ENCODE results near the gene PMM1. TPM values are rescaled to one million over a fixed set of nuclear protein-coding genes. Genes with fewer than 3 reads are reported as not detected.
"Not testable (repeated sequence)": the region's sequence is repeated elsewhere in the genome, so short reads cannot be mapped to it uniquely, and the experiment has no call there.

PMM1 gene
- 10 to 100 TPM; 21.6 to 45.1 (median 36.2) TPM for total RNA-seq
- long read RNA-seq, transcript PMM1-201 (8 exons, 1,298 nt) = major isoform, 20 of 22 reads
- long read RNA-seq, partial matches to known transcripts = 0 of 22 reads
- long read RNA-seq, other reads (novel, unspliced or antisense) = 0 of 22 reads

DNA sequence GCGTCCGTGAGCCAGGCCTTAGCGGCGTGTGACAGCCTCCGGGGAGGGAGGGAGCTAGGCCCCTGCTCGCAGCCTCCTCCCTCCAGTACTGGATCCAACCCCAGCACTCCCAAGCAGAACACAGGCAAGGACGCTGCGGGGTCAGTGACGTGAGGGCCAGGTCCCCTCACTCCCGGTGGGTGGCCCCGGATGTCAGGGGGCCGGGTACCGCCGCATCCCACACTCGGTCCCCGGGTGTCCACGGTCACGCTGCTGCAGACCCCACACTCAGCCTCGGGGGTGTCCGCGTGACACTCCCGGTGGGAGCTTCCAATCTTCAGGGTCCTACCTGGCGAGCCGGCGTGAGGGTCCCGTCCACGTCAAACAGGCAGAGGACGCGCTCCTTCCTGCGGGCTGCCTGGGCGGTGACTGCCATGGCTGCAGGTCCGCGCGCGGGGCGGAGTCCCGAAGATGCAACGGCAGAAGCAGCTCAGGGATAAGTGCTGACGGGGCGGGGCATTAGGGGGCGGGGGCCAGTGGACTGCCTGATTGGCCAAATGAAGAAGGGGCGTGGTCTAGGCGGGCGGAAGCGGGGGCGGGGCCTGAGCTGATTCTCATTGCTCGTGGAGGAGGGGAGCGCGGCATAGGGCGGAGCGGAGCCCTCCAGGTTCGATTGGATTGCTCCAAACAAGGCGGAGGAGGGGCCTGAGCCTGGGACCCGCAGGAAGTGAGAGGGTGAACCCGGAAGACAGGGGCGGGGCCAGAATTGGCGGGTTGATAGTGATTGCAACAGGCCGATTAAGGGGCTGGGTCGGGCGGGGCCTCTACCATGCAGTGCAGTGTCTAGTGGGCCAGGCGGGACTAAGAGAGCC, at the start of gene PMM1:
PMM1 (minus strand) TSS at position 450 of the 851 bp plus-strand sequence; CDS start at position 415, 35 bp downstream.
- peak within 1 kb of the TSS; percentile 96 to 99 (median 98) for H3K4me3 ChIP-seq
- 0% methylated on average over 17 of the region's 61 CpGs for WGBS (ENCODE audit: insufficient coverage, low coverage, low lambda C conversion rate, missing lambda C conversion rate)
- no peaks in the 10 kb centered on the region for H3K36me3 ChIP-seq
- peaks cover 0 to 16% (median 7%) of the 10 kb centered on the region in 4 donors for H3K4me1 ChIP-seq
- peak; percentile 92 for TF ChIP-seq POLR2A (IDR thresholded peaks at IDR 0.05)
- TF ChIP-seq, protein P1, sequence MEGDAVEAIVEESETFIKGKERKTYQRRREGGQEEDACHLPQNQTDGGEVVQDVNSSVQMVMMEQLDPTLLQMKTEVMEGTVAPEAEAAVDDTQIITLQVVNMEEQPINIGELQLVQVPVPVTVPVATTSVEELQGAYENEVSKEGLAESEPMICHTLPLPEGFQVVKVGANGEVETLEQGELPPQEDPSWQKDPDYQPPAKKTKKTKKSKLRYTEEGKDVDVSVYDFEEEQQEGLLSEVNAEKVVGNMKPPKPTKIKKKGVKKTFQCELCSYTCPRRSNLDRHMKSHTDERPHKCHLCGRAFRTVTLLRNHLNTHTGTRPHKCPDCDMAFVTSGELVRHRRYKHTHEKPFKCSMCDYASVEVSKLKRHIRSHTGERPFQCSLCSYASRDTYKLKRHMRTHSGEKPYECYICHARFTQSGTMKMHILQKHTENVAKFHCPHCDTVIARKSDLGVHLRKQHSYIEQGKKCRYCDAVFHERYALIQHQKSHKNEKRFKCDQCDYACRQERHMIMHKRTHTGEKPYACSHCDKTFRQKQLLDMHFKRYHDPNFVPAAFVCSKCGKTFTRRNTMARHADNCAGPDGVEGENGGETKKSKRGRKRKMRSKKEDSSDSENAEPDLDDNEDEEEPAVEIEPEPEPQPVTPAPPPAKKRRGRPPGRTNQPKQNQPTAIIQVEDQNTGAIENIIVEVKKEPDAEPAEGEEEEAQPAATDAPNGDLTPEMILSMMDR (IDR thresholded peaks at IDR 0.05) = no peak
- no peaks in the 10 kb centered on the region for H3K27me3 ChIP-seq
- no peaks in the 10 kb centered on the region for H3K9me3 ChIP-seq
- H3K27ac ChIP-seq = peak within 1 kb of the TSS; percentile 51 to 87 (median 86)
- peak; percentile 100 for DNase-seq
- intact Hi-C loops (cut with DNase I) = loop anchor here in 1 of 2 donors (10.0 kb wide), 1 partner anchor 45 kb away; the partner anchor contains the start of gene POLR3H
- peak; percentile 89 to 96 (median 92) for ATAC-seq

DNA sequence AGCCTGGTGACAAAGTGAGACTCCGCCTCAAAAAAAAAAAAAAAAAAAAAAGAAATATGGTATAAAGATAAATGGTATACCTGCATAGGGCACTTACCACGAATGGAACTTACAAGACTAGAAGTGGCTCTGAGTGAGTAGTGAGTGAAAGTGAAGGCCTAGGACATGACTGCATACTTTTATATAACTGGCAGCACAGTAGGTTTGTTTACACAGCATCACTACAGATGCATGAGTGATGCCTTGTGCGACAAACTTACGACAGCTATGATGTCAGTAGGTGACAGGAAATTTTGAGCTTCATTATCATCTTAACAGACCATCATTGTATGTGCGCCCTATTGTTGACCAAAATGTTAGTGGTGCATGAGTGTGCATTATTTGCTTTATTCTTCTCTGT, 49.1 kb upstream of the PMM1 start:
- DNase-seq (no peak), ATAC-seq (no peak)
- TF ChIP-seq, protein P1 (IDR thresholded peaks at IDR 0.05) = no peak
- no peak for TF ChIP-seq POLR2A (IDR thresholded peaks at IDR 0.05)
- Histone ChIP-seq H3K4me1 (no peaks in the 10 kb centered on the region), H3K4me3 (no peak overlapping the region), H3K9me3 (no peaks in the 10 kb centered on the region), H3K27ac (no peak overlapping the region), H3K27me3 (no peaks in the 10 kb centered on the region), H3K36me3 (peaks cover 5 to 97% (median 38%) of the 10 kb centered on the region in 4 donors)
- 98% methylated on average over 5 of the region's 5 CpGs for WGBS (ENCODE audit: insufficient coverage, low coverage, low lambda C conversion rate, missing lambda C conversion rate)
- intact Hi-C loops (cut with DNase I) = no loop called here

DNA sequence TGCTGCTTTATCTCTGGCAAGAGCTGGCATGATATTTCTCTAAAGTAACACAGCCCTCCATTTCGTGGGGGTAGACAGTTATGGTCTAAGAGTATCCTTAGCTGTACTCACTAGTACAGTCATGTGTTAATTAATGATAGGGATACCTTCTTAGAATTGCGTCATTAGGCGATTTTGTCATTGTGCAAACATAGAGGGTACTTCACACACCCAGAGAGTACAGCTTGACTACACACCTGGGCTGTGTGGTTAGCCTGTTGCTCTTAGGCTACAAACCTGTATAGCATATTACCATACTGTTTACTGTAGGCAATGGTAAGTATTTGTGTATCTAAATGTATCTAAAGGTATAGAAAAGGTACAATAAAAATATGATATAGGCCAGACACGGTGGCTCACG, 48.5 kb upstream of the PMM1 start:
- Histone ChIP-seq H3K4me3 (no peak overlapping the region), H3K9me3 (no peaks in the 10 kb centered on the region), H3K27me3 (no peaks in the 10 kb centered on the region), H3K4me1 (no peaks in the 10 kb centered on the region), H3K36me3 (peaks cover 5 to 95% (median 38%) of the 10 kb centered on the region in 4 donors), H3K27ac (no peak overlapping the region)
- peak in 1 of 3 donors; percentile 15 for DNase-seq
- 61% methylated on average over 4 of the region's 5 CpGs for WGBS (ENCODE audit: insufficient coverage, low coverage, low lambda C conversion rate, missing lambda C conversion rate)
- intact Hi-C loops (cut with DNase I) = no loop called here
- peak; percentile 23 to 81 (median 60) for ATAC-seq
- TF ChIP-seq, protein P1 (IDR thresholded peaks at IDR 0.05) = no peak

DNA sequence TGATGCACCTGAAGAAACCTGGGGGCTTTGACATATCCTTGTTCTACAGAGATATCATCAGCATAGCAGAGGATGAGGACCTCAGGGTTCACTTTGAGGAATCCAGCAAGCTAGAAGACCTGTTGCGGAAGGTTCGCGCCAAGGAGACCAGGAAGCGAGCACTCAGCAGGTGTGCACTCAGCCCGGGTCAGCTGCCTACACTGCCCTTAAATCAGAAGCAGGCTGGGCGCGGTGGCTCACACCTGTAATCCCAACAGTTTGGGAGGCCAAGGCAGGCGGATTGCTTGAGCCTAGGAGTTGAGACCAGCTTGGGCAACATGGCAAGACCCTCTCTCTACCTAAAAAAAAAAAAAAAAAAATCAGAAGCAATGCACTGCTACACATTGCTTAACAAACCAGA, 48.0 kb upstream of the PMM1 start:
- H3K36me3 ChIP-seq = peaks cover 5 to 93% (median 37%) of the 10 kb centered on the region in 4 donors
- H3K27ac ChIP-seq; H3K4me1 ChIP-seq; H3K9me3 ChIP-seq; H3K27me3 ChIP-seq; ATAC-seq; intact Hi-C loops (cut with DNase I); H3K4me3 ChIP-seq: not testable (repeated sequence)
- WGBS (ENCODE audit: insufficient coverage, low coverage, low lambda C conversion rate, missing lambda C conversion rate) = 80% methylated on average over 1 of the region's 8 CpGs
- peak in 1 of 3 donors; percentile 42 for DNase-seq

DNA sequence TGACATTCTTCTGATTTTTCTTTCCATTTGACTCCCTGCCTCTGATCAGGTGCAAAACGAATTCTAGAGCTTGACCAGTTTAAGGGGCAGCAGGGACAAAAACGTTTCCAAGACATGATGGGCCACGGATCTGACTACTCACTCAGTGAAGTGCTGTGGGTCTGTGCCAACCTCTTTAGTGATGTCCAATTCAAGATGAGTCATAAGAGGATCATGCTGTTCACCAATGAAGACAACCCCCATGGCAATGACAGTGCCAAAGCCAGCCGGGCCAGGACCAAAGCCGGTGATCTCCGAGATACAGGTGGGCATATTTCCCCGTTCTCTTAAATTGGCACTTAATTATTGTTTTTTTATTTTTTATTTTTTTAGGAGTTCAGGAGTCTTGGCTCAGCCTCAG, 46.8 kb upstream of the PMM1 start:
- H3K36me3 ChIP-seq = peaks cover 5 to 84% (median 31%) of the 10 kb centered on the region in 4 donors
- intact Hi-C loops (cut with DNase I) = no loop called here
- no peaks in the 10 kb centered on the region for H3K27me3 ChIP-seq
- ATAC-seq = peak in 2 of 4 donors; percentile 53 to 79
- TF ChIP-seq POLR2A (IDR thresholded peaks at IDR 0.05) = no peak
- TF ChIP-seq, protein P1 (IDR thresholded peaks at IDR 0.05) = no peak
- no peaks in the 10 kb centered on the region for H3K4me1 ChIP-seq
- H3K9me3 ChIP-seq = no peaks in the 10 kb centered on the region
- no peak overlapping the region for H3K27ac ChIP-seq
- DNase-seq = peak in 2 of 3 donors; percentile 20 to 32
- H3K4me3 ChIP-seq = no peak overlapping the region
- WGBS (ENCODE audit: insufficient coverage, low coverage, low lambda C conversion rate, missing lambda C conversion rate) = 82% methylated on average over 5 of the region's 7 CpGs

DNA sequence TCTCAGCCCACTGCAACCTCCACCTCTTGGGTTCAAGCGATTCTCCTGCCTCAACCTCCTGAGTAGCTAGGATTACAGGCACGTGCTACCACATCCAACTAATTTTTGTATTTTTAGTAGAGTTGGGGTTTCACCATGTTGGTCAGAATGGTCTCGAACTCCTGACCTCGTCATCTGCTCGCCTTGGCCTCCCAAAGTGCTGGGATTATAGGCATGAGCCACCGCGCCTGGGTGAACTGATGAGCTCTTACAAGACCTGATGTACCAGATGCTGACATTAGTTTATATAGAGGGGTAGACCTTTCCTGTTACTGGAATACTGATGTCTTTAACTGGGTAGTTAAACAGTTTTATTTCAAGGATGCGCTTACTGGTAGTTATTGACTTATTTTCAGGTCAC, 45.0 kb upstream of the PMM1 start:
- H3K4me1 ChIP-seq; DNase-seq; H3K27ac ChIP-seq; intact Hi-C loops (cut with DNase I); ATAC-seq; H3K4me3 ChIP-seq; H3K27me3 ChIP-seq; H3K9me3 ChIP-seq: not testable (repeated sequence)
- H3K36me3 ChIP-seq = peaks cover 5 to 74% (median 29%) of the 10 kb centered on the region in 4 donors
- WGBS (ENCODE audit: insufficient coverage, low coverage, low lambda C conversion rate, missing lambda C conversion rate) = 90% methylated on average over 2 of the region's 8 CpGs

DNA sequence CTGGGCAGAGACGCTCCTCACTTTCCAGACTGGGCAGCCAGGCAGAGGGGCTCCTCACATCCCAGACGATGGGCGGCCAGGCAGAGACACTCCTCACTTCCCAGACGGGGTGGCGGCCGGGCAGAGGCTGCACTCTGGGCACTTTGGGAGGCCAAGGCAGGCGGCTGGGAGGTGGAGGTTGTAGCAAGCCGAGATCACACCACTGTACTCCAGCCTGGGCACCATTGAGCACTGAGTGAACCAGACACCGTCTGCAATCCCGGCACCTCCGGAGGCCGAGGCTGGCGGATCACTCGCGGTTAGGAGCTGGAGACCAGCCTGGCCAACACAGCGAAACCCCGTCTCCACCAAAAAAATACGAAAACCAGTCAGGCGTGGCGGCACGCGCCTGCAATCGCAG, 42.0 kb upstream of the PMM1 start:
- intact Hi-C loops (cut with DNase I); H3K27ac ChIP-seq; DNase-seq; ATAC-seq; H3K4me1 ChIP-seq; H3K4me3 ChIP-seq; H3K27me3 ChIP-seq; H3K9me3 ChIP-seq: not testable (repeated sequence)
- WGBS (ENCODE audit: insufficient coverage, low coverage, low lambda C conversion rate, missing lambda C conversion rate) = 96% methylated on average over 6 of the region's 23 CpGs
- peaks cover 0 to 74% (median 34%) of the 10 kb centered on the region in 4 donors for H3K36me3 ChIP-seq
